Peyer's patch (tissue), 4 donors: ENCODE results near the gene SOBP.

ENCODE experiments used
- CTCF ChIP-seq, 6 experiments: fragments of 450-650 bp in 4 of 6; fragments of 200-600 bp in 2 of 6; sonication (generic) in 1 of 6; IDR thresholded peaks; one replicate each; pipeline ENCODE4 v1.5.1; 2017 to 2019; ENCODE audit warnings: antibody characterized with exemption in 6 of 6, mild to moderate bottlenecking in 3 of 6, moderate library complexity in 1 of 6
- POLR2A ChIP-seq, 2 donors: fragments of 450-650 bp; IDR thresholded peaks; one replicate each; pipeline ENCODE4 v1.5.1; 2017; ENCODE audit warnings: antibody characterized with exemption in 2 of 2, mild to moderate bottlenecking in 2 of 2, moderate library complexity in 2 of 2

GRCh38 chr6:107690643-107691061, 200.7 kb downstream of the SOBP start:
- TF ChIP-seq CTCF (IDR thresholded peaks at IDR 0.05) (no peak), POLR2A (IDR thresholded peaks at IDR 0.05) (no peak)
